SK-N-SH (cell line): ENCODE measurements around the gene RNU1-2. TPM values are rescaled to one million over a fixed set of nuclear protein-coding genes. Genes with fewer than 3 reads are reported as not detected.
A peak's percentile ranks its signal among the peaks of the same experiment; 100 is the strongest.

Source experiments
- CTCF ChIA-PET: fragments of 300-600, 350-600 bp; formaldehyde crosslinking; extraction: SDS; loops from one replicate; lab custom pipeline; 2021; lab: Yijun Ruan, JAX
- POLR2A ChIA-PET: fragments of 350-600 bp; sonication (Branson Sonifier 250); formaldehyde crosslinking; extraction: SDS; loops from one replicate; lab custom pipeline; 2020; ENCODE audit warnings: antibody characterized with exemption, inconsistent platforms; lab: Yijun Ruan, JAX
- DNase-seq: peaks from one replicate; pipeline ENCODE4 v3.0.0; 2012
- H2AFZ ChIP-seq: fragments of 200-600 bp; sonication (generic); 2 replicates; pipeline ENCODE4 v1.8.1; 2016; ENCODE audit warnings: antibody characterized with exemption, mild to moderate bottlenecking, low read depth
- H3F3A ChIP-seq: fragments of 200-600 bp; sonication (generic); replicated peaks from 2 replicates; pipeline ENCODE3; 2016; ENCODE audit warnings: antibody characterized with exemption, mild to moderate bottlenecking; ENCODE audit not compliant: insufficient read depth
- H3K27ac ChIP-seq, 2 experiments: fragments of 200-500 bp in 1 of 2; fragments of 200-600 bp in 1 of 2; sonication (Bioruptor generic) in 1 of 2; sonication (generic), shearing (Covaris generic) in 1 of 2; 2 replicates each; pipeline versions ENCODE4 v1.5.1 to v1.6.1; 2014 to 2016; ENCODE audit warnings: low read depth in 2 of 2, inconsistent platforms in 1 of 2, low read length in 1 of 2, mild to moderate bottlenecking in 1 of 2, mixed read lengths in 1 of 2
- H3K27me3 ChIP-seq: fragments of 200-600 bp; sonication (generic), shearing (Covaris generic); 2 replicates; pipeline ENCODE4 v1.6.1; 2016; ENCODE audit warnings: mixed run types; ENCODE audit not compliant: insufficient read depth
- H3K36me3 ChIP-seq, 2 experiments: fragments of 200-500 bp in 1 of 2; fragments of 200-600 bp in 1 of 2; sonication (Bioruptor generic) in 1 of 2; sonication (generic) in 1 of 2; replicated peaks in 1 of 2; 2 replicates each; pipeline versions ENCODE3 to v1.5.1; 2014 to 2016; ENCODE audit warnings: low read length in 1 of 2, mild to moderate bottlenecking in 1 of 2; ENCODE audit not compliant: insufficient read depth in 2 of 2, control insufficient read depth in 1 of 2
- H3K4me1 ChIP-seq, 2 experiments: fragments of 200-500 bp in 1 of 2; fragments of 200-600 bp in 1 of 2; sonication (Bioruptor generic) in 1 of 2; sonication (generic), shearing (Covaris generic) in 1 of 2; 2 replicates each; pipeline versions ENCODE4 v1.5.1 to v1.6.1; 2014 to 2016; ENCODE audit warnings: low read depth in 1 of 2, low read length in 1 of 2, mixed run types in 1 of 2; ENCODE audit not compliant: insufficient read depth in 2 of 2, control insufficient read depth in 1 of 2
- H3K4me2 ChIP-seq: fragments of 200-600 bp; sonication (generic), shearing (Covaris generic); 2 replicates; pipeline ENCODE4 v1.6.1; 2017; ENCODE audit warnings: mixed run types
- H3K4me3 ChIP-seq, 2 experiments: fragments of 200-500 bp in 1 of 2; fragments of 200-600 bp in 1 of 2; sonication (Bioruptor generic) in 1 of 2; sonication (generic), shearing (Covaris generic) in 1 of 2; 2 replicates each; pipeline versions ENCODE4 v1.5.1 to v1.8.1; 2014 to 2016; ENCODE audit warnings: low read depth in 2 of 2, inconsistent platforms in 1 of 2, low read length in 1 of 2, mild to moderate bottlenecking in 1 of 2, mixed read lengths in 1 of 2, moderate library complexity in 1 of 2
- H3K79me2 ChIP-seq: fragments of 200-600 bp; sonication (generic); 2 replicates; pipeline ENCODE4 v1.8.1; 2017; ENCODE audit warnings: mild to moderate bottlenecking; ENCODE audit not compliant: insufficient read depth
- H3K9ac ChIP-seq: fragments of 200-600 bp; sonication (generic); 2 replicates; pipeline ENCODE4 v1.6.1; 2017; ENCODE audit warnings: mixed run types
- H3K9me2 ChIP-seq: fragments of 200-600 bp; sonication (generic); 2 replicates; pipeline ENCODE4 v1.6.1; 2017; ENCODE audit warnings: mixed run types
- H3K9me3 ChIP-seq: fragments of 200-600 bp; sonication (generic); 2 replicates; pipeline ENCODE4 v1.6.1; 2017; ENCODE audit warnings: mixed run types, mild to moderate bottlenecking, moderate library complexity
- H4K20me1 ChIP-seq: fragments of 200-600 bp; sonication (generic); 2 replicates; pipeline ENCODE4 v1.6.1; 2017; ENCODE audit warnings: mild to moderate bottlenecking, mixed run types; ENCODE audit not compliant: insufficient read depth
- CHD2 ChIP-seq: fragments of 150-350 bp; IDR thresholded peaks from 2 replicates; pipeline ENCODE4 v1.6.1; 2018; ENCODE audit warnings: low read length; ENCODE audit not compliant: partially characterized antibody
- ELF1 ChIP-seq: IDR thresholded peaks from 2 replicates; pipeline ENCODE4 v1.4.0; 2012
- MXI1 ChIP-seq: IDR thresholded peaks from 2 replicates; pipeline ENCODE4 v1.6.1; 2012; ENCODE audit warnings: mild to moderate bottlenecking, low read depth, low read length, improper control_type of control experiment
- POLR2AphosphoS5 ChIP-seq: IDR thresholded peaks from 2 replicates; pipeline ENCODE4 v1.6.1; 2012; ENCODE audit warnings: low read depth, low read length
- RFX5 ChIP-seq: IDR thresholded peaks from 2 replicates; pipeline ENCODE4 v1.6.1; 2012; ENCODE audit warnings: mild to moderate bottlenecking, improper control_type of control experiment, low read length
- WGBS: methylation state at CpG from one replicate; pipeline ENCODE4 v1.1.6; 2017; ENCODE audit warnings: low lambda C conversion rate; 5-methylcytosine and 5-hydroxymethylcytosine counted together
- polyA plus RNA-seq, 3 experiments: library from polyadenylated mRNA; depleted of rRNA; stranded (reverse); fragments of >200 nt; gene quantifications; 2 replicates each; pipeline ENCODE4 v1.2.3, GENCODE V29; 2012
- TF ChIP-seq, protein P1 (sequence below): fragments of 200-600 bp; sonication (generic); IDR thresholded peaks from 2 replicates; pipeline ENCODE4 v1.6.1; 2017; ENCODE audit warnings: antibody characterized with exemption, mild to moderate bottlenecking, moderate library complexity
- TF ChIP-seq, protein P2 (sequence below): fragments of 150-350 bp; IDR thresholded peaks from 2 replicates; pipeline ENCODE4 v1.6.1; 2017; ENCODE audit warnings: antibody characterized with exemption, low read length, low read depth, borderline replicate concordance

RNU1-2 gene
- polyA plus RNA-seq, 1 of the 3 experiments (the other 2 are of a cell fraction): not detected

DNA sequence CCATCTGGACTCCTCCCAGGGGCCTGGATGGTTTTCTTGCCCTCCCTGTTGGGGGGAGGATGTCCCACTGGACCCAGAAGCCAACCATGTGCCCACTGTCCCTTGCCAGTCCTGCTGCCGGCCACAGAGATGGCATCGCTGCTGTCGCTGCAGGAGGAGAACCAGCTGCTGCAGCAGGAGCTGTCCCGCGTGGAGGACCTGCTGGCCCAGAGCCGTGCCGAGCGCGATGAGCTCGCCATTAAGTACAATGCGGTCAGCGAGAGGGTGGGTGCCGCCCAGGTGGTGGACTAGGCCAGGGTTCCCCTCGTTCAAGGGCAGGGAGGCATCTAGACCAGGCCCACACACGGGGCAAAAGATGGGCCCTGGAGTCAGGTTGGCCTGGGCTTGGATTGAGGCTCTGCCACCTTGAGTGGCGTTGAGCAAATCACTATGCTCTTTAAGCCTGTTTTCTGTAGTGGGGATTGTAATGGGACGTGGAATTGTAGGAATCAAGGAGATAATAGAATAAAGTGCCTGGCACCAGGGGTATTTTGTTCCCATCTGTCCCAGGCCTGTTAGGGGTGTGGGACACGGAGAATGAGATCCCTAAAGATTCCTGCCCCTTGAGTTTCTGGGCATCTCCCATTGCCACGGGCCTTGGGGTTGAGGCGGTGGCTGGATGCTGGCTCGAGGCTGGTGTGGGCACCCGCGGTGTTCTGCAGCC lies 28.6 kb downstream of the RNU1-2 start:
- ChIA-PET CTCF (interaction anchor here (1.2 to 2.5 kb wide), 4 partner anchors 11 to 304 kb away, joined by 3 to 5 read pairs (median 5); no protein-coding TSS in a partner anchor), POLR2A (interaction anchor here (0.9 to 1.4 kb wide), 2 partner anchors 19 to 36 kb away, joined by 3 to 6 read pairs; no protein-coding TSS in a partner anchor)
- H3K4me3 ChIP-seq: no peak overlapping the region
- H3K9me3 ChIP-seq: no peaks in the 10 kb centered on the region
- no peaks in the 10 kb centered on the region for H3K27me3 ChIP-seq
- peaks cover 6 to 36% of the 10 kb centered on the region in 2 experiments; a peak in 2 of 4 replicates for H3K4me1 ChIP-seq
- no peaks in the 10 kb centered on the region for H3K36me3 ChIP-seq
- peak; percentile 41 for DNase-seq
- H2AFZ ChIP-seq: no peak overlapping the region
- no peak for TF ChIP-seq RFX5
- H3K9me2 ChIP-seq: no peaks in the 10 kb centered on the region
- no peaks in the 10 kb centered on the region for H3F3A ChIP-seq
- H3K4me2 ChIP-seq: no peak overlapping the region
- no peak overlapping the region for H3K9ac ChIP-seq
- H3K79me2 ChIP-seq: no peaks in the 10 kb centered on the region
- no peaks in the 10 kb centered on the region for H4K20me1 ChIP-seq
- 89% methylated on average over 23 of the region's 23 CpGs for WGBS
- no peak overlapping the region for H3K27ac ChIP-seq

DNA sequence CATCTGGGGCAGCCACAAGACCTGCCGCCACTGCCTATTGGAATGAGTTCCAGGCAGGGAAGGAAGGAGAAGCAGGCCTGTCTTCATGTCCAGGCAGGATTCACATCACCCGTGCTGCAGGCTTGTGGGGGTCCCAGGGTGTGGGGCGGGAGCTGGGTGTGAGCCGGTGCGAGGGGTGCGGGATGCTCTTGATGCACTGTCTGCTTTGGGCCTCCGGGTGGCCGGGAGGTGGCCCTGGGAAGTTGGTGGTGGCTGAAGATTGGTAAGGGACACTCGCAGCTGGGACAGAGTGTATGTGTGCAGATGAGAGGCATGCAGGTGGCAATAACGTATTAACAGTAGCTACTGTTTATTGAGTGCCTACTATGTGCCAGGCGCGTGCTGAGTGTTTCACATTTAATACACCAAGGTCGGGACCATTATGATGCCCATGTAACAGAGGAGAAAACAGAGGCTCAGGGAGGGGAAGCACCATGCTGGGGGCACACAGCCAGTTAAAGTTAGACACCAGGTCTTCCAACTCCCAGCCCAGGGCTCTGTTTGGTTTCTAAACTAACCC lies 29.2 kb downstream of the RNU1-2 start:
- H2AFZ ChIP-seq: no peak overlapping the region
- H3K79me2 ChIP-seq: no peaks in the 10 kb centered on the region
- H3F3A ChIP-seq: no peaks in the 10 kb centered on the region
- H3K36me3 ChIP-seq: no peaks in the 10 kb centered on the region
- POLR2A ChIA-PET: interaction anchor here (1.4 kb wide), 1 partner anchor 20 kb away, joined by 6 read pairs; no protein-coding TSS in a partner anchor
- H3K9ac ChIP-seq: no peak overlapping the region
- H3K9me2 ChIP-seq: no peaks in the 10 kb centered on the region
- no peaks in the 10 kb centered on the region for H4K20me1 ChIP-seq
- no peaks in the 10 kb centered on the region for H3K27me3 ChIP-seq
- no peak overlapping the region for H3K27ac ChIP-seq
- DNase-seq: peak; percentile 77
- no peak overlapping the region for H3K4me2 ChIP-seq
- CTCF ChIA-PET: interaction anchor here (0.7 to 2.5 kb wide), 6 partner anchors 15 to 556 kb away, joined by 3 to 5 read pairs (median 4); no protein-coding TSS in a partner anchor
- H3K4me1 ChIP-seq: peaks cover 6 to 36% of the 10 kb centered on the region in 2 experiments; a peak in 2 of 4 replicates
- TF ChIP-seq POLR2AphosphoS5: no peak
- TF ChIP-seq, protein P1, sequence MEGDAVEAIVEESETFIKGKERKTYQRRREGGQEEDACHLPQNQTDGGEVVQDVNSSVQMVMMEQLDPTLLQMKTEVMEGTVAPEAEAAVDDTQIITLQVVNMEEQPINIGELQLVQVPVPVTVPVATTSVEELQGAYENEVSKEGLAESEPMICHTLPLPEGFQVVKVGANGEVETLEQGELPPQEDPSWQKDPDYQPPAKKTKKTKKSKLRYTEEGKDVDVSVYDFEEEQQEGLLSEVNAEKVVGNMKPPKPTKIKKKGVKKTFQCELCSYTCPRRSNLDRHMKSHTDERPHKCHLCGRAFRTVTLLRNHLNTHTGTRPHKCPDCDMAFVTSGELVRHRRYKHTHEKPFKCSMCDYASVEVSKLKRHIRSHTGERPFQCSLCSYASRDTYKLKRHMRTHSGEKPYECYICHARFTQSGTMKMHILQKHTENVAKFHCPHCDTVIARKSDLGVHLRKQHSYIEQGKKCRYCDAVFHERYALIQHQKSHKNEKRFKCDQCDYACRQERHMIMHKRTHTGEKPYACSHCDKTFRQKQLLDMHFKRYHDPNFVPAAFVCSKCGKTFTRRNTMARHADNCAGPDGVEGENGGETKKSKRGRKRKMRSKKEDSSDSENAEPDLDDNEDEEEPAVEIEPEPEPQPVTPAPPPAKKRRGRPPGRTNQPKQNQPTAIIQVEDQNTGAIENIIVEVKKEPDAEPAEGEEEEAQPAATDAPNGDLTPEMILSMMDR: peak; percentile 40; the same call in 1 of the 2 replicates
- H3K4me3 ChIP-seq: no peak overlapping the region
- WGBS: 93% methylated on average over 13 of the region's 13 CpGs
- H3K9me3 ChIP-seq: no peaks in the 10 kb centered on the region

DNA sequence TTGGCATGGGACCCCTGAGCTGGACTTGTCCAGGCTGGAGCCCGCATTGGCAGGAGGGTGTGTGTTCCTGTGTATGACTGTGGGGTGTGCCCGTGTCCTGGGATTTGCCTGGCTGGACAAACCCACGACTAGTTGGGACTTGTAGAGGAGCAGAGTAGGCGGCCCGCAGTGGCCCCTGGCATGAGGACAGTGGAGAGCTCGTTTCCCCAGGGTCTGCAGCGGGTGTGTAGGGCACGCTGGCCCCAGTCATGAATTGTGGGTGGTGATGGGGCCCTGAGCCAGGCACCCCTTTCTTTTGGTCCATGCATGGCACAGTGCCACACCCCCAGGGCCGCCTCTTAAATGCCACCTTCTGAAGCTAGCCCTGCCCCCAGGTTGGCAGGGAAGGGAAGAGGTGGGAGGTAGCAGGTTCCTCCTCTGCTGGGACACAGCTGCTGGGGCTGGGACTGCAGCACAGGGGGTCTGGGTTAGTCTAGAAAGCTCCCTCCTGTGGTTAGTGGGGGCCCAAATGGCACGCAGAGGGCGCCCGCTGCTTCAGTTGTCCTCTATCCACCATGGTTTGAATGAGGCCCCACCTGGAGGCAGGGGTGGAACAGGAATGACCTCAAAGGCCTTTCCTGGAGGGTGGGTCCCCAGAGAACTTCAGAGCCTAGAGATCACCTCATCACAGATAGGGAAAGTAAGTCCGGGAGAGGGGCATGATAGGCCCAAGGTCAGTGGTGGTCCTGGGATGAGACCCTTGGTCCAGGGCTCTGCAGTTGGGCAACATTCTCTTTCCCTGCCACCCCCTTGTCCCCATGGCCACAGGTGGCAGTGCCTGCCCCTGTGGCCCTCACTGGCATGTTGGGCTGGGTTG lies 30.1 kb downstream of the RNU1-2 start:
- H3K9me3 ChIP-seq: no peaks in the 10 kb centered on the region
- no peaks in the 10 kb centered on the region for H3K36me3 ChIP-seq
- no peak overlapping the region for H3K9ac ChIP-seq
- H2AFZ ChIP-seq: no peak overlapping the region
- H3K4me1 ChIP-seq: peaks cover 6 to 36% of the 10 kb centered on the region in 2 experiments; a peak in 2 of 4 replicates
- peak; percentile 50 for DNase-seq
- TF ChIP-seq ELF1: no peak
- TF ChIP-seq CHD2: no peak
- TF ChIP-seq, protein P2, sequence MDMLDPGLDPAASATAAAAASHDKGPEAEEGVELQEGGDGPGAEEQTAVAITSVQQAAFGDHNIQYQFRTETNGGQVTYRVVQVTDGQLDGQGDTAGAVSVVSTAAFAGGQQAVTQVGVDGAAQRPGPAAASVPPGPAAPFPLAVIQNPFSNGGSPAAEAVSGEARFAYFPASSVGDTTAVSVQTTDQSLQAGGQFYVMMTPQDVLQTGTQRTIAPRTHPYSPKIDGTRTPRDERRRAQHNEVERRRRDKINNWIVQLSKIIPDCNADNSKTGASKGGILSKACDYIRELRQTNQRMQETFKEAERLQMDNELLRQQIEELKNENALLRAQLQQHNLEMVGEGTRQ: no peak
- no peak for TF ChIP-seq MXI1
- TF ChIP-seq, all 33 proteins: peak for 0
- Histone ChIP-seq H3K4me2 (no peak overlapping the region), H3K79me2 (no peaks in the 10 kb centered on the region), H3K27me3 (no peaks in the 10 kb centered on the region), H3K27ac (no peak overlapping the region; a peak in 1 of 4 replicates), H3K4me3 (no peak overlapping the region), H4K20me1 (no peaks in the 10 kb centered on the region), H3K9me2 (no peaks in the 10 kb centered on the region), H3F3A (no peaks in the 10 kb centered on the region)
- WGBS: 97% methylated on average over 12 of the region's 13 CpGs
- CTCF ChIA-PET: interaction anchor here (0.6 to 1.6 kb wide), 6 partner anchors 15 to 557 kb away, joined by 3 to 5 read pairs (median 4); no protein-coding TSS in a partner anchor
- POLR2A ChIA-PET: no interaction called here
